ENCODE results near the gene C2CD3.

DNA sequence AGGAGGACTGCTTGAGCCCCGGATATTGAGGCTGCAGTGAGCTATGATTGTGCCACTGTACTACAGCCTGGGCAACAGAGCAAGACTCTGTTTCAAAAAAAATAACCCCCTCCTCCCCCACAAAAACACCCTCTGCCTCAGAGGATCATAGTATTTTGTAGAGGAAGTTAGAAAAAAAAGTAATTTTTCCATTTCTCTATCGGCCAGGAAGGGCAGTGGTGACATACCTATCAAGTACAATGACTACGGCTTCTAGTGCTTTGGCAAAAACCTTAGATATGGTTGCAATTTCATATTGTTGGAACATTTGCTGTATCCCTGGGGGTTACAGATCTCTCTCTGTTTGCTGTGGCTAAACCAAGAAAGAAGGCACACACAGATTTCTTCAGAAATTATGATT, 28.9 kb downstream of the C2CD3 start:
- no peak for TF ChIP-seq CTCF (IDR thresholded peaks at IDR 0.05)
- TF ChIP-seq POLR2A (IDR thresholded peaks at IDR 0.05): no peak

Measured in tibial nerve (tissue), 3 donors.